H1 (cell line): Measurements from ENCODE around the gene CEP192. TPM values are rescaled to one million over a fixed set of nuclear protein-coding genes. Genes with fewer than 3 reads are reported as not detected.

Source experiments
- CTCF ChIA-PET: fragments of 300-600 bp; sonication (Branson Sonifier 250); formaldehyde crosslinking; loops from one replicate; lab custom pipeline; 2021; ENCODE audit not compliant: partially characterized antibody; lab: Charles Lee
- POLR2A ChIA-PET: fragments of 300-600 bp; sonication (Branson Sonifier 250); formaldehyde crosslinking; loops from one replicate; lab custom pipeline; 2021; ENCODE audit warnings: inconsistent platforms; ENCODE audit not compliant: partially characterized antibody; lab: Charles Lee
- DNase-seq, 2 experiments: peaks; one replicate each; pipeline versions ENCODE4 v3.0.0 to v3.0.0-alpha.2; 2010 to 2022; ENCODE audit warnings: low spot score in 2 of 2, low read depth in 1 of 2, mixed read lengths in 1 of 2
- FAIRE-seq: peaks from 2 replicates; lab custom pipeline; 2011; peaks lifted over from hg19 to GRCh38; lab: Jason Lieb, UNC
- H2AFZ ChIP-seq: 2 replicates; pipeline ENCODE4 v1.8.1; 2012; ENCODE audit warnings: low read length, inconsistent platforms
- H2AK5ac ChIP-seq: 2 replicates; pipeline ENCODE4 v1.6.1; 2013; ENCODE audit warnings: low read depth, low read length
- H2BK120ac ChIP-seq: replicated peaks from 2 replicates; pipeline ENCODE3; 2013; ENCODE audit warnings: low read depth, low read length, inconsistent platforms
- H2BK12ac ChIP-seq: 2 replicates; pipeline ENCODE4 v1.6.1; 2013; ENCODE audit warnings: low read depth, low read length
- H2BK15ac ChIP-seq: 2 replicates; pipeline ENCODE4 v1.6.1; 2013; ENCODE audit warnings: low read length
- H2BK20ac ChIP-seq: 2 replicates; pipeline ENCODE4 v1.6.1; 2013; ENCODE audit warnings: low read length
- H2BK5ac ChIP-seq: 2 replicates; pipeline ENCODE4 v1.6.1; 2013; ENCODE audit warnings: low read depth, low read length
- H3K14ac ChIP-seq: 2 replicates; pipeline ENCODE4 v1.6.1; 2013; ENCODE audit warnings: inconsistent platforms; ENCODE audit not compliant: insufficient read length
- H3K18ac ChIP-seq: 2 replicates; pipeline ENCODE4 v1.6.1; 2013; ENCODE audit warnings: low read length; ENCODE audit errors: extremely low read depth
- H3K23ac ChIP-seq: 2 replicates; pipeline ENCODE4 v1.6.1; 2013; ENCODE audit warnings: inconsistent platforms; ENCODE audit not compliant: insufficient read length
- H3K23me2 ChIP-seq: 2 replicates; pipeline ENCODE4 v1.6.1; 2013; ENCODE audit warnings: low read depth, low read length
- H3K27ac ChIP-seq: 2 replicates; pipeline ENCODE4 v1.6.1; 2011; ENCODE audit warnings: low read depth, low read length, inconsistent platforms
- H3K27me3 ChIP-seq, 4 experiments: replicated peaks in 1 of 4; 1 replicate in 1 of 4; 2 replicates in 3 of 4; pipeline versions ENCODE4 v1.6.1 to v1.8.1; 2011 to 2013; ENCODE audit warnings: low read length in 3 of 4, mild to moderate bottlenecking in 3 of 4, inconsistent platforms in 2 of 4, mixed read lengths in 2 of 4, moderate library complexity in 1 of 4; ENCODE audit not compliant: control insufficient read depth in 3 of 4, insufficient read depth in 3 of 4; ENCODE audit errors: extremely low read depth in 1 of 4
- H3K36me3 ChIP-seq, 4 experiments: 2 replicates each; pipeline versions ENCODE4 v1.6.1 to v1.8.1; 2011 to 2013; ENCODE audit warnings: mild to moderate bottlenecking in 4 of 4, low read length in 3 of 4, moderate library complexity in 2 of 4, control low read depth in 1 of 4, inconsistent platforms in 1 of 4; ENCODE audit not compliant: insufficient read depth in 4 of 4, control insufficient read depth in 2 of 4
- H3K4ac ChIP-seq: replicated peaks from 2 replicates; pipeline ENCODE3; 2013; ENCODE audit warnings: low read length, low read depth, mixed read lengths, inconsistent platforms; ENCODE audit not compliant: insufficient read length
- H3K4me1 ChIP-seq, 4 experiments: replicated peaks in 1 of 4; 1 replicate in 1 of 4; 2 replicates in 3 of 4; pipeline versions ENCODE4 v1.6.1 to v1.8.1; 2011 to 2013; ENCODE audit warnings: low read length in 3 of 4, inconsistent platforms in 2 of 4, mixed read lengths in 1 of 4; ENCODE audit not compliant: insufficient read depth in 4 of 4, control insufficient read depth in 3 of 4
- H3K4me2 ChIP-seq, 2 experiments: 2 replicates each; pipeline versions ENCODE4 v1.6.1 to v1.8.1; 2011 to 2013; ENCODE audit warnings: low read depth in 2 of 2, low read length in 2 of 2, control low read depth in 1 of 2, inconsistent platforms in 1 of 2, mild to moderate bottlenecking in 1 of 2; ENCODE audit not compliant: insufficient read depth in 1 of 2
- H3K4me3 ChIP-seq, 4 experiments: fragments of 200-600, 300-600 bp in 1 of 4; sonication (generic), shearing (Covaris generic), sonication (Bioruptor Twin) in 1 of 4; 2 replicates each; pipeline versions ENCODE4 v1.5.1 to v1.8.1; 2011 to 2016; ENCODE audit warnings: low read length in 4 of 4, low read depth in 3 of 4, control low read depth in 2 of 4, inconsistent platforms in 2 of 4, mild to moderate bottlenecking in 2 of 4, mixed read lengths in 1 of 4, moderate library complexity in 1 of 4; ENCODE audit not compliant: insufficient read depth in 2 of 4; ENCODE audit errors: extremely low read depth in 1 of 4
- H3K56ac ChIP-seq: replicated peaks from 2 replicates; pipeline ENCODE3; 2013; ENCODE audit warnings: low read depth, mild to moderate bottlenecking, mixed read lengths, low read length, inconsistent platforms; ENCODE audit not compliant: insufficient read length
- H3K79me1 ChIP-seq: 2 replicates; pipeline ENCODE4 v1.6.1; 2013; ENCODE audit warnings: low read depth, low read length, control low read depth
- H3K79me2 ChIP-seq, 2 experiments: 2 replicates each; pipeline versions ENCODE4 v1.6.1 to v1.8.1; 2012 to 2013; ENCODE audit warnings: low read length in 2 of 2, mild to moderate bottlenecking in 2 of 2, inconsistent platforms in 1 of 2; ENCODE audit not compliant: insufficient read depth in 2 of 2, control insufficient read depth in 1 of 2
- H3K9ac ChIP-seq, 4 experiments: replicated peaks in 1 of 4; 1 replicate in 1 of 4; 2 replicates in 3 of 4; pipeline versions ENCODE4 v1.6.1 to v1.8.1; 2011 to 2013; ENCODE audit warnings: low read depth in 3 of 4, low read length in 3 of 4, control low read depth in 2 of 4, mild to moderate bottlenecking in 2 of 4, moderate library complexity in 2 of 4, inconsistent platforms in 1 of 4; ENCODE audit errors: extremely low read depth in 1 of 4
- H3K9me3 ChIP-seq, 2 experiments: 2 replicates each; pipeline versions ENCODE4 v1.6.1 to v1.8.1; 2012 to 2013; ENCODE audit warnings: mild to moderate bottlenecking in 2 of 2, moderate library complexity in 2 of 2, control low read depth in 1 of 2, inconsistent platforms in 1 of 2, low read depth in 1 of 2, low read length in 1 of 2, mixed read lengths in 1 of 2; ENCODE audit not compliant: insufficient read depth in 2 of 2
- H4K20me1 ChIP-seq, 2 experiments: replicated peaks in 1 of 2; 2 replicates each; pipeline versions ENCODE3 to v1.8.1; 2011 to 2013; ENCODE audit warnings: inconsistent platforms in 2 of 2, low read length in 2 of 2, mild to moderate bottlenecking in 1 of 2; ENCODE audit not compliant: insufficient read depth in 2 of 2, control insufficient read depth in 1 of 2
- H4K5ac ChIP-seq: 2 replicates; pipeline ENCODE4 v1.6.1; 2013; ENCODE audit warnings: low read length, low read depth, mixed read lengths, inconsistent platforms; ENCODE audit not compliant: insufficient read length
- H4K8ac ChIP-seq: 2 replicates; pipeline ENCODE4 v1.8.0; 2013; ENCODE audit warnings: mild to moderate bottlenecking, moderate library complexity, low read length, inconsistent platforms; ENCODE audit not compliant: insufficient read depth; ENCODE audit errors: extremely low read depth
- H4K91ac ChIP-seq: replicated peaks from 2 replicates; pipeline ENCODE3; 2013; ENCODE audit warnings: low read length, mixed read lengths, inconsistent platforms; ENCODE audit not compliant: insufficient read length
- ATF3 ChIP-seq: IDR thresholded peaks from 2 replicates; pipeline ENCODE4 v1.6.1; 2011; ENCODE audit warnings: low read depth, mild to moderate bottlenecking, low read length; ENCODE audit not compliant: insufficient read depth
- CBX8 ChIP-seq: fragments of 300-800, 300-1000 bp; sonication (generic); IDR thresholded peaks from 2 replicates; pipeline ENCODE4 v1.7.1; 2016; ENCODE audit warnings: low read depth, low read length, borderline replicate concordance
- CEBPB ChIP-seq: IDR thresholded peaks from 2 replicates; pipeline ENCODE4 v1.6.1; 2012; ENCODE audit warnings: low read depth, low read length
- CREB1 ChIP-seq: IDR thresholded peaks from 2 replicates; pipeline ENCODE4 v1.6.1; 2012; ENCODE audit warnings: inconsistent platforms
- KDM4A ChIP-seq: IDR thresholded peaks from one replicate; pipeline ENCODE4 v1.7.1; 2012; ENCODE audit warnings: low read depth, mild to moderate bottlenecking, moderate library complexity, low read length, inconsistent platforms; ENCODE audit not compliant: severe bottlenecking
- NRF1 ChIP-seq: IDR thresholded peaks from 2 replicates; pipeline ENCODE4 v1.6.1; 2011; ENCODE audit warnings: mild to moderate bottlenecking, low read depth, low read length, improper control_type of control experiment
- POLR2A ChIP-seq, 2 experiments: IDR thresholded peaks; 1 replicate in 1 of 2; 2 replicates in 1 of 2; pipeline ENCODE4 v1.6.1; 2011; ENCODE audit warnings: low read depth in 2 of 2, low read length in 2 of 2, mild to moderate bottlenecking in 2 of 2; ENCODE audit errors: control extremely low read depth in 1 of 2
- RBBP5 ChIP-seq: IDR thresholded peaks from 2 replicates; pipeline ENCODE4 v1.7.1; 2012; ENCODE audit warnings: low read depth, mild to moderate bottlenecking, inconsistent platforms, low read length, moderate library complexity, borderline replicate concordance
- RFX5 ChIP-seq: IDR thresholded peaks from 2 replicates; pipeline ENCODE4 v1.6.1; 2011; ENCODE audit warnings: low read depth, low read length, improper control_type of control experiment, borderline replicate concordance
- SIN3A ChIP-seq, 2 experiments: IDR thresholded peaks in 1 of 2; conservative IDR thresholded peaks in 1 of 2; 2 replicates each; pipeline ENCODE4 v1.6.1; 2011 to 2012; ENCODE audit warnings: low read length in 2 of 2, improper control_type of control experiment in 1 of 2, low read depth in 1 of 2, mild to moderate bottlenecking in 1 of 2
- SIRT6 ChIP-seq: IDR thresholded peaks from one replicate; pipeline ENCODE4 v1.7.1; 2012; ENCODE audit warnings: low read length, inconsistent platforms
- SIX5 ChIP-seq: IDR thresholded peaks from 2 replicates; pipeline ENCODE4 v1.6.1; 2011; ENCODE audit warnings: mild to moderate bottlenecking, low read depth, low read length
- TAF7 ChIP-seq: optimal IDR thresholded peaks from 2 replicates; pipeline ENCODE3; 2011; ENCODE audit warnings: low read depth, mild to moderate bottlenecking, inconsistent platforms, low read length, moderate library complexity, borderline replicate concordance
- YY1 ChIP-seq: IDR thresholded peaks from 2 replicates; pipeline ENCODE4 v1.6.1; 2011; ENCODE audit warnings: low read depth, mild to moderate bottlenecking, low read length
- WGBS, 2 experiments: shearing (Covaris generic) in 1 of 2; methylation state at CpG; one replicate each; pipeline versions ENCODE4 v1.1.6 to v1.1.7; 2013 to 2015; ENCODE audit warnings: low lambda C conversion rate in 2 of 2, mixed read lengths in 2 of 2, inconsistent platforms in 1 of 2, low coverage in 1 of 2, missing lambda C conversion rate in 1 of 2; ENCODE audit not compliant: insufficient replicate concordance in 2 of 2, insufficient coverage in 1 of 2, insufficient read length in 1 of 2; ENCODE audit errors: extremely low coverage in 1 of 2, missing lambda C conversion rate in 1 of 2; 5-methylcytosine and 5-hydroxymethylcytosine counted together
- polyA plus RNA-seq, 7 experiments: library from polyadenylated mRNA; depleted of rRNA in 3 of 7; stranded (reverse) in 5 of 7; unstranded in 2 of 7; fragments of >200 nt in 5 of 7; fragments of 200-250 nt in 2 of 7; gene quantifications; 1 replicate in 5 of 7; 2 replicates in 1 of 7; 4 replicates in 1 of 7; pipeline versions ENCODE4 v1.2.1 to v1.2.3, GENCODE V29; 2011 to 2013; ENCODE audit warnings: missing spikeins in 2 of 7, mixed read lengths in 2 of 7
- total RNA-seq: library from RNA; stranded (reverse); fragmentation: NEBNext Ultra II Directional; extraction: Animal tissue kit (Norgen Biotek cat#: 25700); gene quantifications from 2 replicates; pipeline ENCODE4 v1.2.1, GENCODE V29; 2021

Gene CEP192
- total and polyA plus RNA-seq, 2 of the 8 experiments (the other 6 are each of a cell fraction or from before 2014, with no cell fraction given), result 13.4 to 23.1 TPM

GRCh38 chr18:13163167-13163927 is 172.2 kb downstream of the CEP192 start:
- ChIA-PET POLR2A (no interaction called here), CTCF (no interaction called here)
- no peak for FAIRE-seq
- Histone ChIP-seq H3K36me3 (no peaks in the 10 kb centered on the region), H3K9ac (no peak overlapping the region), H2AK5ac (no peak overlapping the region), H2BK20ac (no peak overlapping the region), H3K4me3 (no peak overlapping the region), H2BK15ac (no peak overlapping the region), H3K23ac (no peak overlapping the region), H3K79me1 (no peaks in the 10 kb centered on the region), H2BK120ac (no peak overlapping the region), H2BK12ac (no peak overlapping the region), H3K14ac (no peak overlapping the region), H4K5ac (no peak overlapping the region), H4K20me1 (no peaks in the 10 kb centered on the region), H3K56ac (no peak overlapping the region), H2BK5ac (no peak overlapping the region), H3K23me2 (no peaks in the 10 kb centered on the region), H3K4me2 (no peak overlapping the region), H3K9me3 (no peaks in the 10 kb centered on the region; a peak in 1 of 4 replicates), H3K79me2 (no peaks in the 10 kb centered on the region), H3K27me3 (no peaks in the 10 kb centered on the region), H3K27ac (no peak overlapping the region), H3K18ac (no peak overlapping the region), H3K4ac (no peak overlapping the region), H2AFZ (no peak overlapping the region), H3K4me1 (peaks cover 0 to 4% (median 3%) of the 10 kb centered on the region in 4 experiments; a peak in 4 of 7 replicates), H4K91ac (no peak overlapping the region), H4K8ac (no peak overlapping the region)
- no peak for DNase-seq
- WGBS, 2 experiments, result 93% methylated on average over 12 of the region's 12 CpGs; no CpG with 5 or more reads in 1 of the 2 experiments
- TF ChIP-seq RFX5 (no peak), SIRT6 (no peak), CEBPB (no peak), YY1 (no peak), SIN3A (conservative IDR thresholded peaks at IDR 0.05 in 1 of 2, IDR thresholded peaks at IDR 0.05 in 1 of 2; ENCODE audit: low read depth in 1 of 2, low read length in 2 of 2) (no peak), POLR2A (IDR thresholded peaks at IDR 0.05; ENCODE audit: control extremely low read depth in 1 of 2, low read depth in 2 of 2, low read length in 2 of 2) (no peak), CBX8 (no peak), TAF7 (no peak), RBBP5 (no peak), ATF3 (no peak), KDM4A (no peak), NRF1 (no peak), SIX5 (no peak), CREB1 (no peak)
